Measurements from ENCODE around the gene SWAP70.

GRCh38 chr11:9703280-9703679, 39.4 kb downstream of the SWAP70 start:
- TF ChIP-seq TAF1 (IDR thresholded peaks at IDR 0.05; ENCODE audit: low read depth): no peak
- TF ChIP-seq EP300 (IDR thresholded peaks at IDR 0.05; ENCODE audit: borderline replicate concordance): no peak
- TF ChIP-seq, protein P1, sequence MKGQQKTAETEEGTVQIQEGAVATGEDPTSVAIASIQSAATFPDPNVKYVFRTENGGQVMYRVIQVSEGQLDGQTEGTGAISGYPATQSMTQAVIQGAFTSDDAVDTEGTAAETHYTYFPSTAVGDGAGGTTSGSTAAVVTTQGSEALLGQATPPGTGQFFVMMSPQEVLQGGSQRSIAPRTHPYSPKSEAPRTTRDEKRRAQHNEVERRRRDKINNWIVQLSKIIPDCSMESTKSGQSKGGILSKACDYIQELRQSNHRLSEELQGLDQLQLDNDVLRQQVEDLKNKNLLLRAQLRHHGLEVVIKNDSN (IDR thresholded peaks at IDR 0.05): no peak
- TF ChIP-seq TEAD4 (IDR thresholded peaks at IDR 0.05): no peak

Data from Ishikawa (cell line).